GM06990 (cell line): Measurements from ENCODE around the gene MIGA2.

Experiments
- DNase-seq: peaks from one replicate; pipeline ENCODE4 v3.0.0-alpha.2; 2011; ENCODE audit not compliant: insufficient read length; ENCODE audit errors: extremely low read depth
- H3K27me3 ChIP-seq: replicated peaks from 2 replicates; pipeline ENCODE4 v1.6.0; 2011; ENCODE audit warnings: low read length; ENCODE audit not compliant: control insufficient read depth, insufficient read depth
- H3K36me3 ChIP-seq: 2 replicates; pipeline ENCODE4 v1.5.1; 2011; ENCODE audit warnings: low read length; ENCODE audit not compliant: control insufficient read depth, insufficient read depth
- H3K4me3 ChIP-seq: replicated peaks from 2 replicates; pipeline ENCODE4 v1.5.1; 2011; ENCODE audit warnings: low read depth, mild to moderate bottlenecking, control low read depth, low read length
- CTCF ChIP-seq: IDR thresholded peaks from 2 replicates; pipeline ENCODE4 v1.5.1; 2011; ENCODE audit warnings: low read length, control low read depth, mild to moderate bottlenecking, inconsistent platforms; ENCODE audit not compliant: insufficient read depth, poor library complexity, severe bottlenecking

Gene MIGA2

GRCh38 chr9:129052592-129052991, 16.2 kb downstream of the MIGA2 start:
- H3K36me3 ChIP-seq = peaks cover 15% of the 10 kb centered on the region
- DNase-seq = no peak
- H3K27me3 ChIP-seq = no peaks in the 10 kb centered on the region
- H3K4me3 ChIP-seq = no peak overlapping the region
- no peak for TF ChIP-seq CTCF

- DNase-seq = no peak
- TF ChIP-seq CTCF = no peak
- Histone ChIP-seq H3K36me3 (peaks cover 14% of the 10 kb centered on the region), H3K27me3 (no peaks in the 10 kb centered on the region), H3K4me3 (no peak overlapping the region)
Observed at GRCh38 chr9:129053020-129053419, 16.6 kb downstream of the MIGA2 start.

- Histone ChIP-seq H3K36me3 (peaks cover 6% of the 10 kb centered on the region), H3K27me3 (no peaks in the 10 kb centered on the region), H3K4me3 (no peak overlapping the region)
- TF ChIP-seq CTCF = no peak
- no peak for DNase-seq
Observed at GRCh38 chr9:129054163-129054851, 17.9 kb downstream of the MIGA2 start.

- no peak for DNase-seq
Observed at GRCh38 chr9:129058965-129059795, 22.8 kb downstream of the MIGA2 start.

GRCh38 chr9:129059796-129060785, 23.7 kb downstream of the MIGA2 start:
- H3K36me3 ChIP-seq = peaks cover 19% of the 10 kb centered on the region
- H3K4me3 ChIP-seq = no peak overlapping the region
- H3K27me3 ChIP-seq = no peaks in the 10 kb centered on the region
- no peak for DNase-seq
- TF ChIP-seq CTCF = no peak

More at GRCh38 chr9:129058965-129059795, 22.8 kb downstream of the MIGA2 start:
- peaks cover 18% of the 10 kb centered on the region for H3K36me3 ChIP-seq
- no peak for TF ChIP-seq CTCF
- H3K4me3 ChIP-seq = no peak overlapping the region
- H3K27me3 ChIP-seq = no peaks in the 10 kb centered on the region
